ENCODE results near the gene APOB.

DNA sequence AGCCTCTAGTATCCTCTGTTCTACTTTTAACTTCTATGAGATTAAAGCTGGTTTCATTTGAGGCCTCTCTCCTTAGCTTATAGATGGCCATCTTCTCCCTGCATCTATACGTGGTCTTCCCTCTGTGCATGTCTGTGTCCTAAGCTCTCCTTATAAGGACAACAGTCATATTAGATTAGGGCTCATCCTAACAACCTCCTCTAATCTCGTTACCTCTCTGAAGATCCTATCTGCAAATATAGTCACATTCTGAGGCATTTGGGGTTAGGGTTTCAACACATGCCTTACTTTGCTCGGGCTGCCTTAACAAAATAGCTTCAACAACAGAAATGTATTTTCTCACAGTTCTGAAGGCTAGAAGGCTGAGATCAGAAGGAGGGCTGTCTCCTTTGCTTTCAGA, 11.6 kb upstream of the APOB start:
- TF ChIP-seq, protein P1, sequence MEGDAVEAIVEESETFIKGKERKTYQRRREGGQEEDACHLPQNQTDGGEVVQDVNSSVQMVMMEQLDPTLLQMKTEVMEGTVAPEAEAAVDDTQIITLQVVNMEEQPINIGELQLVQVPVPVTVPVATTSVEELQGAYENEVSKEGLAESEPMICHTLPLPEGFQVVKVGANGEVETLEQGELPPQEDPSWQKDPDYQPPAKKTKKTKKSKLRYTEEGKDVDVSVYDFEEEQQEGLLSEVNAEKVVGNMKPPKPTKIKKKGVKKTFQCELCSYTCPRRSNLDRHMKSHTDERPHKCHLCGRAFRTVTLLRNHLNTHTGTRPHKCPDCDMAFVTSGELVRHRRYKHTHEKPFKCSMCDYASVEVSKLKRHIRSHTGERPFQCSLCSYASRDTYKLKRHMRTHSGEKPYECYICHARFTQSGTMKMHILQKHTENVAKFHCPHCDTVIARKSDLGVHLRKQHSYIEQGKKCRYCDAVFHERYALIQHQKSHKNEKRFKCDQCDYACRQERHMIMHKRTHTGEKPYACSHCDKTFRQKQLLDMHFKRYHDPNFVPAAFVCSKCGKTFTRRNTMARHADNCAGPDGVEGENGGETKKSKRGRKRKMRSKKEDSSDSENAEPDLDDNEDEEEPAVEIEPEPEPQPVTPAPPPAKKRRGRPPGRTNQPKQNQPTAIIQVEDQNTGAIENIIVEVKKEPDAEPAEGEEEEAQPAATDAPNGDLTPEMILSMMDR (IDR thresholded peaks at IDR 0.05), result no peak
- no peak for TF ChIP-seq RAD21 (IDR thresholded peaks at IDR 0.05; ENCODE audit: low read length)
- TF ChIP-seq YY1 (IDR thresholded peaks at IDR 0.05; ENCODE audit: low read depth), result no peak
- TF ChIP-seq, protein P2, sequence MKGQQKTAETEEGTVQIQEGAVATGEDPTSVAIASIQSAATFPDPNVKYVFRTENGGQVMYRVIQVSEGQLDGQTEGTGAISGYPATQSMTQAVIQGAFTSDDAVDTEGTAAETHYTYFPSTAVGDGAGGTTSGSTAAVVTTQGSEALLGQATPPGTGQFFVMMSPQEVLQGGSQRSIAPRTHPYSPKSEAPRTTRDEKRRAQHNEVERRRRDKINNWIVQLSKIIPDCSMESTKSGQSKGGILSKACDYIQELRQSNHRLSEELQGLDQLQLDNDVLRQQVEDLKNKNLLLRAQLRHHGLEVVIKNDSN (IDR thresholded peaks at IDR 0.05; ENCODE audit: borderline replicate concordance, low read depth), result no peak
- peak in 1 of 2 experiments; percentile 7; a peak in 1 of 4 replicates for TF ChIP-seq EP300 (IDR thresholded peaks at IDR 0.05; ENCODE audit: borderline replicate concordance in 1 of 2, low read depth in 1 of 2, low read length in 1 of 2)
- no peak for TF ChIP-seq TAF1 (IDR thresholded peaks at IDR 0.05; ENCODE audit: borderline replicate concordance, low read depth, low read length)
- no peak for TF ChIP-seq TCF12 (IDR thresholded peaks at IDR 0.05)
- TF ChIP-seq GABPA (IDR thresholded peaks at IDR 0.05; ENCODE audit: low read depth), result no peak
- TF ChIP-seq EZH2phosphoT487 (IDR thresholded peaks at IDR 0.05; ENCODE audit: borderline replicate concordance, low read depth), result no peak
